HG03354 (cell line): Measurements from ENCODE around the gene DMD.
"Not testable (repeated sequence)": the region's sequence is repeated elsewhere in the genome, so short reads cannot be mapped to it uniquely, and the experiment has no call there.

Source experiments
- ATAC-seq: cut with Tn5 transposase; IDR thresholded peaks from one replicate; pipeline ENCODE4 v1.9.1; 2021; ENCODE audit warnings: mild to moderate bottlenecking; ENCODE audit not compliant: unreplicated experiment, poor library complexity, severe bottlenecking

DMD gene

DNA sequence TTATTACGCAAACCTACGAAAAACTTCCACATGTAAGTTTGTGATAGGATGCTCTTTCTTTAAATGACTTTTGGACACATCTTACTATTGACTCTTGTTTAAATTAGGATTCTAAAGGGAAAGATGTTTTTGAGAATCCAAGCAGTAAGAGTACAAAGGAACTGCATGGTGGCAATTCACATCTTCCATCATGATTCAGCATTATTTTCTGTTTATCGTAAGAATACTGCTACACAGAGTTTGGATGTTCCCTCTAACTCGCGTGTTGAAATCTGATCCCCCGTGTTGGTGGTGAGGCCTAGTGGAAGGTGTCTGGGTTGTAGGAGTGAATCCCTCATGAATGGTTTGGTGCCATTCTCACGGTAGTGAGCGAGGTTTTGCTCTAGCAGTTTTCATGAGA is 1767.7 kb downstream of the DMD start:
- no peak for ATAC-seq

DNA sequence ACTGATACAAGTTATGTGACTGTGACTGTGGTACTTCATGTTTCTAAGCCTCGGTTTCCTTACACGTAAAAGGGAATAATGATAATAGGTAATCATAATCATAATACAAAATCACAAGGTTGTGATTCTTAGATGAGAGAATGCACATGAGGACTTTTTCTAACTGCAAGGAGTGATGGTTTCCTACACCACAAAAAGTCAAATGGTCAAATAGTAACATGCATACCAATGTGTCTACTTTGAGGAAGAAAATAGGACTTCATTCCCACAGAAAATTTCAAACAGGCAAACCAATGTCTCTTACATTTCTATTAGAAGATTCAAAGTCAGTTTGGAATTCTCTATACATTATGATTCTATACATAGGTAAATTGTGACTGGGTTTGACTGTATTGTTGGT is 1770.8 kb downstream of the DMD start:
- ATAC-seq, result no peak

DNA sequence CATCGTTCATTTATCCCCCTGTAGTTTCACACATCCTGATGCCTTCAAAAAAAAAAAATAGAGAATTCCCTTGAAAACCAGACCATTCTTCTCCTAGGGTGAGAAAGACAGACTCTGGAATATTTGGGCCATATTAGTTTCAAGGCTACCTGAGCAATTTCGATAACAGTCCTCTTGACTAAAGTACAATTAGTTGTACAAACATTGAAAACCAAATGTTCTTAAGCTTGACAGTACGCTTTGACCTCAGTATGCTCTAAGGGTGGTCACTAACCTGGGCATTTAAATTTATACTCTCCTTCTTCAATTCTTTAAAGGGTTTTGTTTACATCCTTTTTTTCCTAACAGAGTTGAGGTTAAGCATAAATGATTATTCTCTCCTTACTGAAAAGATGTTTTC is 1774.9 kb downstream of the DMD start:
- ATAC-seq, result no peak

DNA sequence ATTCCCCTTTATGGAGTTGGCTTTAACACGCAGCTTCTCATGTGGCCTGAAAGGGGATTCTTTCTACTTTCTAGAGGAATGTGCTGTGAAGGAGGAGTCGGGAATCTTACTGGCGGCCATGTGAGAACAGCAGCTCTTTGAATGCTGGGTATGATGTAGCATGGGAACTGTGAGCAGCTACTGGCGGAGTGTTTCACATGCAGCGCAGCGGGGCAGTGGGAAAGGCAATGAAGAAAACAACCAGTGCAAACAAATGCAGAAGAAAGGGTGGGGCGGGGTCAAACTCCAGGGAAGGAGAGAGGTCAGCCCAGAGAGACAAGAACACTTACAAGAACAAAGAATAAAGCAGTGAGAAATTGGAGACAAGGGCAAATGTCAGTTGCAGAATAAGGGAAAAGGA is 1775.8 kb downstream of the DMD start:
- no peak for ATAC-seq

DNA sequence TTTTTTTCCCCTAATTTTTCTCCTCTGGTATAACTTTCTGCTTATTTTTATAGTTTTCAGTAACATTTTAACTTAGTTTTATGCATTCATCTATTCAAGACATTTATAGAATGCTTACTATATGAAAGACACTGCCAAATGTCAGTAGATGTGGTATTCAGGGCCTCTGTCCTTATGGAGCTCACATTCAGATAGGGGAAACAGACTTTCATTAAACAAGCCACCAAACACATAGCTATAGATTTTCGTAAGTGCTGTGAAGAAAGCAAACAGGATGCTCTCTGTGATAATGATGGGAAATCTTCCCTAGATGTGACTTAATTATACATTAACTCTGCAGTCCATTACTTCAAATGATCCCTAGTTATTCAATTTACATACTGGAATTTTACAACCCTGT is 1777.5 kb downstream of the DMD start:
- ATAC-seq, result no peak

DNA sequence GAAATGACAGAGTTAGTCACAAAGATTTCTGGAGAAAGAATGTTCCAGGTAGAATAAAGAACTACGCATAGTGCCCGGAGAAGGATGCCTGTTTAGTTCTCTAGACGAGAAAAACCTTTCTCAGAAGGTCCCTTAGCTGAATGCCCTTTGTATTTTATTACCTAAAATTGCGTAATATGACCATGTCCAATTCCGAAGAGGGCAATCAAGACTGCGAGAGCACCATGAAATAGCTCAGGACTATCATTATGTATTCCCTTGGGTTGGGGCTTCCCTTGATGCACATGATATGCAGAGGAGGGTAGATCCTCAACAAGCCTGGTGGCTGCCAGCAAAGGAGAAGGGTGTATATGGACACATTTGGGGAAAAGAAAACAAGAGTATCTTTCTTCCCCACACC is 1781.4 kb downstream of the DMD start:
- no peak for ATAC-seq

DNA sequence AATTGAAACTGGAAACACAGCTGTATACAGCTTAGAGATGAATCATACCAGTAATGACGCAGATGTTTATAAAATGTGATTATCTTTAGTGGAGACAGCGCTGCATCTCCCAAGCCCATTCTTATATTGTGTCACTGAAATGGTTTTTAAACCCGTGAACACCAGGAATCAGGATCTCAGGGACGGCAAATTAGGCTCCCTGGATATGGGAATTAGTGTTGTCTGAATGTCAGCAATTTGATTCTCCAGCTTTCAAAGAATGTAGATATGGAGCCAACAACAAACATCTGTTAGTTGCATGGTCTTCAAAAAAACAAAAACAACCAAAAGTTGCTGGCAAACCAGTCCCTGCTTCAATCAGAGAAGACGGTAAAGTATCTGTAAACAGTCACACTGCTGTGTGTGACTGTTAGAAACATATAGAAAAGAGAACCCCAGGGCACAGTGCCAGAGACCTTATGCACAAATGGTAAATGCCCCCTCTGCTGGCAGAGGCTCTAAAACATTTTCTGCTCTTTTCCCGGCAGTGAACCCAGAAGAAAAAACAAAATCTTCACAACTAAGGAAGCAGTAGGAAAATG is 1787.7 kb downstream of the DMD start:
- peak; percentile 53 for ATAC-seq

DNA sequence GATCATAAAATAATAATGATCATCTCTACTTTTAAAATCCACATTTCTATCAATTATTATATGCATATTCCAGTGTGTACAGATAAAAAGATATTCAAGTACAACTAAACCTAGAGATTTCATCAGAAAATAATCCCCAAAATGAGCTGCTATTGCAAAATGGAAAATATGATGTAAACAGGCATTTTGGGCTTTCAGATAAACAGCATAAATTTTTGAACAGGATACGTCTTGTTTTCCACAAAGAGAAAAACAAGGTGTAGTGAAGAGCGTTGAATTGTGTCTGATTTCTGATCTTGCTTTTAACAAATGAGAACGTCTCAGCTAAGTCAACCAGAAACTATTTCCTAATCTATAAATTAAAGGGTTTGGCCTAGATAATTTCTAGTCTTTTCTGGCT is 1789.9 kb downstream of the DMD start:
- no peak for ATAC-seq

DNA sequence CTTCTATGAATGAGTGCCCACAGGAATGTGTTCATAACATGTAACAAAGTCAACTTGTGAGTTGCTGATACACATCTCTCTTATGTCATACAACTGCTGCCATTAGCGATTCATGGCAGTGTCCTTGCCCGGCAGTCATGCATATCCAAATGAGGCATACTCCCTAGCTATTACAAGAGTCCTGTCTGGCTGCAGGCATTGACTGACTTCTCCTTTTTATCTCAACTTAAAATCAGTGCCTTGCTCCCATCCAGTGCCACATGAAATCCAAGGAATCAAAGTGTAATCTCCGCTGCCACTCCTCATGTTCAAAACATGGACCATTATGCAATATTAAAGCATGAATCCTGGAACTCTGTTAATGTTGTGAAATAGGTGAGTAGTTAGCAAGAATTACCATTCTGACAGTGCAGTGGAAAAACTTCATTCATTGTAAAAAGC is 1790.6 kb downstream of the DMD start:
- ATAC-seq, result no peak

DNA sequence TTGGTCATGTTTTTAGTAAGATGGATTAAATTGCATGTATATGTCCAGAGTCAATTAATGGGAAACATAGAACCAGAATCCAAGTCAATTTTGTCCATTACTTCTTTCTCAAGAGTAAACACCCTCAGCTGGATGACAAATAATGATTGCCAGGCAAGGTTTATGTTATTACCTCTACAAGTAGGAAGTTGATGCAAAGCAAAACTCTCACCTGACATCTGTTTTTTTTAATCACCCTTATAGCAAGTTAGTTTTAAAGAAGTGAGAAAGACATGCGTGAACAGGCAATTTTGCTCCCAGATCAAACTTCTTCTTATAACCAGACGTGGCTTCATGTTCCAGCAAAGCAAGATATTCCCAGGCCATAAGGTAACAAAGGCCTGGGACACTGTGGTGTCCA is 1791.0 kb downstream of the DMD start:
- ATAC-seq, result no peak

DNA sequence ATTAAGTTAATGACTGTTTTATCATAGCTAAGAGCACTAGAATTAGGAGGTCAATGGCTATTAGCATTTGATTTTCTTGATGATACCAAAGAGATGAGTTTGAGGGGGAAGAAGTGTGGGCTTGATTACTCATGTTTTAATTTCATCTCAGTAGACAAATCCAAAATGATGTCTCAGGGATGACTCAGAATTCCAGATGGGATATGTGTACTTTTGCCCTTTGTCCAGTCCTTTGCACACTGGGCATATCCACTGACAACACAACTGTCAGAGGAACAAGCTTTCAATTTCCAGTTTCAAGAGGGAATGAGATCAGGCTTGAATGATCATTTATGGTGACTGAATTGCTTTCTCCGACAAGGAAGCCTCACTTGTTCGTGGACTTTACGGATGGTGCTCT is 1814.2 kb downstream of the DMD start:
- no peak for ATAC-seq

DNA sequence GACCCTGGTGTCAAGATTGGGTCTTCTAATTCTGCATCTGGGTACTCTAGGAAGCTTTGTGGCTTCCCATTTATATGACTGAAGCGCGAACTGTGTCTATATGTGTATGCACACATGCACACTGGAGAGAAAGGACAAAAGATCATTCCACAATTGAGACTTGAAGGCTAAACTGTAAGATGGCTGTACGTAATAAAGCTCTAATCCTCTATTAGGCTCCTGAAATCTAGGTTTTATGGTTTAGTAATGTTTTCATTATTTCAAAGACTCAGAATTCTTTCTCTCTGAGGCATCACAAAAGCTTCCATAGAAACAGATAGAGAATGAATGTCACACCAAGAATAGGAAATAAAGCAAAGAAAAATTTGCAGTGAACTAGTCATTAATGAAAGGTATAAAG is 1818.8 kb downstream of the DMD start:
- ATAC-seq, result no peak

DNA sequence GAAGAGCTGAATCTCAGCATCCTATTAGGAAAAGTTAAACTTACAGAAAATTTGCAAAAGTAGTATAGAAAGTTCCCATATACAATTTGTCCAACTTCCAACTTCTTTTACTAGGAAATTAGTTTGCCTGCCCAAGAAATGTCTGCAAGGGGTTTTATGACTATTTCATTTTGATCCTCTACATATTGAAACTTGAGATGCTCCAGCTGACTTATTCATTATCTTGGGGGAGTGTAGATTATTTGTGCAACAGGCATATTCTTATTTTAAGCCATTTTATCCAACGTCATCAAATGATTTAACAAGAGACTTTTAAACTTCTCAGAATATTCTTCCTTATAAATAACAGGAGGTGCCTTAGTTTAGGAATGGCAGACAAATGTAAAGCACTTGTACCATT is 1822.4 kb downstream of the DMD start:
- ATAC-seq, result no peak

DNA sequence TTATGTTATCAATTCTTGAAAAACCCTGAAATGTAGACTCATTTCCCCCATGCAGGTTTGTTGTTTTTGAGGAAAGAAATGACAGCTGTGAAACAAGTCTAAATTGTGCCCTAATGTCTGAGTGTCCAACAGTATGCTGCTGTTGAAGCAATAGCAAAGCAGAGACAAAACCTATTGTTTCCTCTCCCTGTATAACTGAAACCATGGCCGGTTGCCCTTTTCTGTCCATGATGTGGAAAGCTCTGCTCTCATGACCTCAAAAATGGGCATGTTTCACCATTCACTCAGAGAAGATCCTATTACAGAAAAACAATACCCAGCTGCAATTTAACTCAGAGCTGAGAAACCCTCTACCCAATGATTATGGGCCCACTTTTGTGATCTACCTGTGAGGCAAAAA is 1826.9 kb downstream of the DMD start:
- ATAC-seq, result no peak

DNA sequence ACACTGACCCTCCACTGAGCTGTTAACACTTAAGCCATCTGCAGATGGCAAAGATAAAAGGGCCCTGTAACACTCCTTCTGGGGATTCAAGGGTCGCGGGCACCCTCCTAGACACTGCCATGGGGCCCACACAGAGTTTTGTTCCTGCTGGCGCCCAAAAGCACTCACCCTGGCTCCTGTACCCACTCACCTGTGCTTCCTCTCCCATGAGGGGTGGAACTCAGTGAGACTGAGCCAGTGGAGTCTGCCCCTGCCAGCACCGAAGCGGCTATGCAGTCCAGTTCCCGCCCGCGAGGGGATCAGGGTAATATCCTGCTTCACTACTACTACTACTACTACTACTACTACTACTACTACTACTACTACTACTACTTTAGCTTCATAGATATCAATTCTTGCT is 1827.4 kb downstream of the DMD start:
- ATAC-seq, result no peak

DNA sequence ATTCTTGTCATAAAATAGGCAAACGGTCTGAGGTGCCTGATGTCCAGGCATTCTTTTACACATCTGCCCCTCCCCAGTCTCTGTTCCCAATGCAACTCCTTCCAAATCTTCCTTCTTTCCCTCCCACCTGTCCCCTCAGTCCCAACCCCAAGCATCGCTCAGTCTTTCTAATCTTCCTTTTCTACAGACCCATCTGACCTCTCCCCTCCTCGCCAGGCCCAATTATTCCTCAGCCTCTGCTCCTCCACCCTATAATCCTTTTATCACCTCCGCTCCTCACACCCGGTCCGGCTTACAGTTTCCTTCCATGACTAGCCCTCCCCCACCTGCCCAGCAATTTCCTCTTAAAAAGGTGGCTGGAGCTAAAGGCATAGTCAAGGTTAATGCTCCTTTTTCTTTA is 1832.4 kb downstream of the DMD start:
- not testable (repeated sequence) for ATAC-seq

DNA sequence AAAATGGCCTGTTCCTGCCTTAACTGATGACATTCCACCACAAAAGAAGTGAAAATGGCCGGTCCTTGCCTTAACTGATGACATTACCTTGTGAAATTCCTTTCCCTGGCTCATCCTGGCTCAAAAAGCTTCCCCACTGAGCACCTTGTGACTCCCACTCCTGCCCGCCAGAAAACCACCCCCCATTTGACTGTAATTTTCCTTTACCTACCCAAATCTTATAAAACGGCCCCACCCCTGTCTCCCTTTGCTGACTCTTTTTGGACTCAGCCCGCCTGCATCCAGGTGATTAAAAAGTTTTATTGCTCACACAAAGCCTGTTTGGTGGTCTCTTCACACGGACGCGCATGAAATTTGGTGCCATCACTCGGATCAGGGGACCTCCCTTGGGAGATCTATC is 1833.5 kb downstream of the DMD start:
- ATAC-seq, result not testable (repeated sequence)

DNA sequence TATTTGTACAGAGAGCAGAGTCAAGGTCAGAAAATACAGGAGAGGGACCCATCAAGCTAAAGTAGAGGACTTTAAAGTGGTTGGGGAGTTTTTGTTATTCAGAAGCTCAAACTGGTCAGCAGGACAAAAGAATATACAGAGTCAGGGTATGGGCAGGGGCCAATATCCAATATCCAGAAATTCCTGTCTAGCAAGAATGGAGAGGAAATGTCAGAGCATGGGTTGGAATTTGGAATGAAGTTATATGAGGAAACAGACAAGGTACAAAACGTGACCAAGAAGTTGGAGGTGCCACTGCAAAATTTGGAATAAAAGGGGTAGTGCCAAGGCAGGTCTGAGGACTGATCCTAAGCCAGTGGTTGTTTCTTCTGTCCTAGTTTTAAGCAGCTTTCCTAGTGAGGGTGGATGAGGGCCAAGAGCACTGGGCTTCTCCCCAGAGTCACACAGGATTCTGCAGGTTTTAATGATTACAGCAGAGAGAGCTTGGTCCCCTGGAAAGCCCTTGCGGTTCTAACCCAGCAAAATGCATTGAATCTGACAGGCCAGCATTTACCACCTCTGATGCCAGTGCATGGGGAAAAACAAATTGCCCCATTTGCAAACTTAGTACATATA is 1834.8 kb downstream of the DMD start:
- ATAC-seq, result no peak

DNA sequence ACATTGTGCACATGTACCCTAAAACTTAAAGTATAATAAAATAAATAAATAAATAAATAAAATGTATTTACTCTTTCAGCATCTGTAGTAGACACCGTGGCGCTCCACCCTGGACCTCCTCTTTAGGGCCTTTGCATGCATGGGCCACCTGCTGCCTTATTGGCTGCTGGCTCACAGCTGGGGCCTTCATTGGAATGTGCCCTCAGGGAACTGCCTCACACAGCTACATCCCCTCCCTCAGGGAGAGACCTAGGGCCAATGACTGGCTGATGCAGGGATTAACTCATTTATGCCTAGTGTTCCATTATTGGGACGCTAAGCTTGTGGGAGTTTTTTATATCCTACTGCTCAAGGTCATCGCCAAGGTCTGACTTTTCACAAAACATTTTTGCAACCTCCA is 1836.6 kb downstream of the DMD start:
- ATAC-seq, result no peak

DNA sequence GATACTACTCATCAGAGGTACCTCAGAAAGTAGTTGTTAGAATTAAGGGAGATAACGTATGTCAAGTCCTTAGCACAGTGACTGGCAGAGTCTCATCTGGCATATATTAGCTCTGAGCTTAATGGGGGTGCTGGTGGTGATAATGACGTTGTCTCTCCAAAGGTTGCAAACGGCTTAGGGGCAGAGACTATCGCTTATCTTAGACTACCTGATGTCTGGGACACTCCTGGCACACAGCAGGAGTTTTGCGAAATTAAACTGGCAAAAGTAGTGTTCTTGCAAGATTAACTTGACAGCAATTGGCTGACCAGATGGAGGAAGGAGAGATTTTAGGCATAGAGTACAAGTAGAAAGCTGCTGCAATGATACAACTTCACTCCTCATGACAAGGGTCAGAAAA is 1839.4 kb downstream of the DMD start:
- ATAC-seq, result no peak

DNA sequence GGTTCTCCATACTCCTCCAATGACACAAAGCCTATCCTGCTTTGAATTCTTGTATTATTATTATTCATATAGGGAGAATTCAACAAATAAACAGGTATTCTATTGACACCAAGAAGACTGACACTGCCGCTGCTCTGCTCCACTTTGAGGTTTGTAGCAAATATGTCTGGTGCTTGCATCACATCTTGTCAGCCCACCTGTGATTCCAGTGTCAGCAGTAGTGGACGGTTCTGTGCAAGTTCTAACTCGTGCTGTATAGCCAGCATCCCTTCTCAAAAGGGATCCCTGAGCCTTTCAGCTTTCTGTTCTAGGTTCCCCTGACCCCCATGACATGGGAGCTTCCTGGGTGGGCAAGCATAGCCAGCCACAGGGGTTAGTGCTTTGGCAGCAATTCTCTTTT is 1843.5 kb downstream of the DMD start:
- ATAC-seq, result no peak

DNA sequence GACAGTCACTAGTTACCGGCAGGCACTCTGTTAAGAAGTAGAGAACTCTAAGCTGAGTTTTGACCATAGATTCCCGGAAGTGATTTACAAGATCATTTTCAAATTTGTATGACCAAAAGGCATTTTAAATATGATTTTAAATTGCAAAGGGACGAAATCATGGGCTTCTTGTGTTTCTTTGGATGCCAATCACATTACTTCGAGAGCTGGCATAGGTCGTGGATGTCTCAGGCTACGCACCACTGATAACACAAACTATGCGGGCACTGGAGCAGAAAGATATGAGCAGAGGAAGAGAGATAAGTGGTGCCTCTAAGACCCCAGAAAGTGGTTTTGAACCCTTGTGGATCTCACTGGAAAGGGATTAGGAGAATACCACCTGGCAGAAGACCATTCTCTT is 1845.3 kb downstream of the DMD start:
- no peak for ATAC-seq
